Stimulated activated CD4-positive, alpha-beta T cell treated with anti-CD3 and anti-CD28 coated beads, Interleukin-1b, Interleukin-23, amount 100 ng/mL, for 1 hour (primary cell): ENCODE measurements around the gene CDK19.
"Not testable (repeated sequence)": the region's sequence is repeated elsewhere in the genome, so short reads cannot be mapped to it uniquely, and the experiment has no call there.

Source experiments
- DNase-seq, 2 donors: peaks; one replicate each; pipeline ENCODE4 v3.0.0-alpha.2; 2020; ENCODE audit warnings: low read depth in 2 of 2

Gene CDK19

GRCh38 chr6:110756817-110757216 is 58.5 kb downstream of the CDK19 start:
- no peak for DNase-seq

GRCh38 chr6:110755411-110755834 is 59.8 kb downstream of the CDK19 start:
- no peak for DNase-seq

DNA sequence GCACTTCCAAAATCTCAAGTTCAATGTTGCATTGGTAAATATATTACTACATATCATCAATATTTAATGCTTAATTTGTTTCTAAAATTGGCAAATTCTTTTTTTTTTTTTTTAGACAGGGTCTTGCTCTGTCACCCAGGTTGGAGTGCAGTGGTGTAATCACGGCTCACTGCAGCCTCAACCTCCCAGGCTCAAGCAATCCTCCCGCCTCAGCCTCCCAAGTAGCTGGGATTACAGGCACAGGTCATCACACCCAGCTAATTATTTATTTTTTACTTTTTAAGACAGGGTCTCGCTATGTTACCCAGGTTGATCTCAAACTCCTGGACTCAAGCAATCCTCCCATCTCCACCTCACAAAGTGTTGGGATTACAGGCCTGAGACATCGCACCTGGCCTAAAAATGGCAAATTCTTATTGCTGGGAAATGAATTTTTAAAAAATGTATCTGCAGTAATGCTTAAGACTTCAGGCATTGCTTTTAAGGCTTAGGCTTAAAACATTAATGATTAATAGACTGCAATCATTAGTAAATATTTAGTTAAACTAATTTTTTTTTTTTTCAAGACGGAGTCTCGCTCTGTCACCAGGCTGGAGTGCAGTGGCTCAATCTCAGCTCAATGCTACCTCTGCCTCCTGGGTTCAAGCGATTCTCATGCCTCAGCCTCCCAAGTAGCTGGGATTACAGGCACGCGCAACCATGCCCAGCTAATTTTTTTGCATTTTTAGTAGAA is 61.2 kb downstream of the CDK19 start:
- not testable (repeated sequence) for DNase-seq

DNA sequence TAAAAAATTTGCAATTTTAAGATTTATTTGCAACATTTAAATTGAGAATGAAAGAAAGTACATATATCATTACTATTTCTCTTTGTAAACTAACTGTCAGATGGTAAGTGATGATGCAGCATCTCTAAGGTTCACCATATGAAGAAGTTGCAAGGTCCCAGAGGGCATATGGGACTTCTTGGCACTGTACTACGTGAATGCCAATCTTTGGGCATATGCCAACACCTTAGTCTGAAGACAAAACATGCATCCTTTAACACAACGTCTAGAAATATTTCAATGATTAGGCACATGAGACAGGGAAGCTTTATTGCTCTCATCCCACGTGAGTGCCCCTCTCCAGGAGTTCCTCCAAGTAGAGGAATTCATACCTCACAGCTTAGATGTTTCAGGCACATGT is 66.8 kb downstream of the CDK19 start:
- no peak for DNase-seq

DNA sequence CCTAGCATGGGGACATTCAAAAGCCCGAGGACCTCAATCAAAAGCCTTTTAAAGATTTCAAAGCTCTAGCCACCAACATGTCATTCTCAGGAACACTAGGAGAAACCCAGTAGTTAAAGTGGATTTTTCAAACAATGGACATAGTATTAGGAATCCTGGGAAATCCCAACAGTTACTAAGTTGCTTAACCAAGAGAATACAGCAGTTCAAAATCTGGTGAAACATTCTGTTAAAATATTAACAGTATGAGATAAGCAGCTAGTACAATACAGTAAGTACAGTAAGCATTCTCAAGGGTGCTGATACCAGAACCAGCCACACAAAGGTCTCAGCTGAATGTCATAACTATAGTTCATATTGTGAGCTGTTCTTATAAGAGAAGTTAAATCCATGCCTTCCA is 68.6 kb downstream of the CDK19 start:
- DNase-seq = no peak

DNA sequence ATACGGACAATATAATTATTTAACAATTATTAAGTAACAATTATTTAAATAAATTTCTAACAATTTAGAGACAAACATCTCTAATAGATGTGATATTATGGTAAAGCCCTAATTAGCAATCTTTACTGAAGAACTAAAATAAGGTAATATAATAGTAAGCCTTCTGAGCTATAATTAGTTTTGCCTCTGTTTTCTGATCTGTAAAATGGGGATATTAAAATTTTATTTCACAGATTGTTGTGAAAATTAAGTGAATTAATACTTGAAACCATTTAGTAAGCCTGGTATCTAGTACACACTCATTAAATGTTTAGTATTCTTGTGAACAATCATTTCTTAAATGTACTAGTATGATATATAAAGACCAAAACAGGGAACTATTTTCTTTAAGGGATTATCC is 70.3 kb downstream of the CDK19 start:
- DNase-seq = no peak

GRCh38 chr6:110742552-110742951 is 72.7 kb downstream of the CDK19 start:
- DNase-seq = not testable (repeated sequence)

DNA sequence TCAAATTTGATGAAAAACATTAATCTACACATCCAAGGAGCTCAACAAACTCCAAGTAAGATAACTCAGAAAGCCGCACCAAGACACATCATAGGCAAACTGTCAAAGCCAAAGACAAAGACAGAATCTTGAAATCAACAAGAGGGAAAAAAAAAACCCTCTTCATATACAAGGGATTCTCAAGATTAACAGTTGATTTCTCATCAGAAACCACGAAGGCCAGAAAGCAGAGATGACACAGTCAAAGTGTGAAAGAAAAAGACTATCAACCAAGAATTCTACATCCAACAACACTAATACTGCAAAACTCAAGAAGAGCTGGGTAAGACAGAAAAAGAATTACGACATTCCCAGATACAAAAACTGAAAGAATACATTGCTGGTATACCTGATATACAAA is 73.8 kb downstream of the CDK19 start:
- no peak for DNase-seq

DNA sequence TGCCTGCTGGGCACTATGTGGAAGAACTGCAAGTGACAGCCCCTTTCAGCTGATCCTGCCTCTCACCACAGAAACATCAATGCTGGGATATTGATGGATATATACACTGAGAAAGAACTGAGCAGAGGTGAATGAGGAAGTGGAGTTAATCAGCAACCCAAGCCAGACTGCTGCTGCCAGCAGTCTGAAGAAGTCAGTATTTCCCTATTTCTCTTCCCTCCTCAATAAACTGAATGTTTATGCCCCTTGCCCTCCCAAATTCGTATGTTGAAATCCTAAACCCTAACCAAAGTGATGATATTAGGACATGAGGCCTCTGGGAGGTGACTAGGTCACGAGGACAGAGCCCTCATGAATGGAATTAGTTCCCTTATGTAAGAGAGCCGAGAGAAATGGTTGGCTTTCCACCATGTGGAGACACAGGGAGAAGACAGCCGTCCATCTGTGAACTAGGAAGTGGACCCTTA is 76.3 kb downstream of the CDK19 start:
- DNase-seq = no peak

- DNase-seq = no peak
Measured at GRCh38 chr6:110735666-110736065, 79.6 kb downstream of the CDK19 start.

GRCh38 chr6:110731898-110732297 is 83.4 kb downstream of the CDK19 start:
- DNase-seq = no peak

DNA sequence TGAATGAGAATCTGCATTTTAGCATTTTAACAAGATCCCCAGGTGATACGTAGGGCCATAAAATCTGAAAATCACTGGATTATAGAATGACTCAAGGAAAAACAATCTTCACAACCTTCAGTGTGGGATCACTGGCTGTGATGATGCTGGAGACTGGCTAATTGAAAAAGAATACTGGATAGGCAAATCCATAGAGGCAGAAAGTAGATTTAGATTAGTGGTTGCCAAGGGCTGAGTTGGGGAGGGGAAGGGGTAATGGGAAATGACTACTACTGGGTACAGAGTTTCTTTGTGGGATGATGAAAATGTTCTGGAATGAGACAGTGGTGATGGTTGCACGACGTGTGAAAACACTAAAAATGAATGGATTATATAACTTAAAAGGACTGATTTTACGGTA is 84.1 kb downstream of the CDK19 start:
- DNase-seq = no peak

DNA sequence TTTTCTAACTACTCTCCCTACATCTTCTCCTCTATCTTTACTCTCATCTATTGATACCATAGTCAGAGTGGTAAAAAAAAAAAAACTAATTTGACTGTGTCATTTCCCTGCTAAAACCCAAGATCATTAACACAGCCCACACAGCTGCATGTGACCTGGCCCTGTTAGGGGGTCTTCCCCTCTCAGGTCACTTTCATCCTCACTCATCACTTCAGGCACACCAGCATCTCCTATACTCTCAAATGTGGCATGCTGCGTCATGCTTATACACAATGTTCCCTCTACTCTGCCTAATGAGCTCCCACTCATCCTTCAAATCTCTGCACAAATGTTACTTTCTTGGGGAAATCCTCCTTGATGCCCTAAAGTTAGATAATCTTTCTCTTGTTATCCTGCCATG is 86.8 kb downstream of the CDK19 start:
- DNase-seq = no peak

DNA sequence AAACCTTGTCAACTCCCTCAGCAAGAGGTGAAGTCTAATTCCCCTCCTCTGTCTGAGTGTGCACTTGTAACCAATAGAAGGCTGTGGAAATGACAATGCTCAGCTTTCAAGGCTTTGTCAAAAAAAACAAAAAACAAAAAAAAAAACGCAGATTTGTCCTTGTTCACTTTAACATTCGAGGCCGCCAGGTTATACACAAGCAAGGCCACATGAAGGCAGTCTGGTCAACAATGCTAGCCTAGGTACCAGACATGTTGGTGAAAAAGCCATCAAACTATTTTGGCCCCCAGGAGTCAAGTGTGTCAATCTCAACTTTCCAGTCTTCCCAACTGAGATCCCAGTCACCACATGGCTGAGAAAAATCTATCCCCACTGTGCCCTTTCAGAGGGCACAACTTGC is 92.3 kb downstream of the CDK19 start:
- DNase-seq = no peak

- no peak for DNase-seq
Measured at GRCh38 chr6:110720066-110720465, 95.2 kb downstream of the CDK19 start.

DNA sequence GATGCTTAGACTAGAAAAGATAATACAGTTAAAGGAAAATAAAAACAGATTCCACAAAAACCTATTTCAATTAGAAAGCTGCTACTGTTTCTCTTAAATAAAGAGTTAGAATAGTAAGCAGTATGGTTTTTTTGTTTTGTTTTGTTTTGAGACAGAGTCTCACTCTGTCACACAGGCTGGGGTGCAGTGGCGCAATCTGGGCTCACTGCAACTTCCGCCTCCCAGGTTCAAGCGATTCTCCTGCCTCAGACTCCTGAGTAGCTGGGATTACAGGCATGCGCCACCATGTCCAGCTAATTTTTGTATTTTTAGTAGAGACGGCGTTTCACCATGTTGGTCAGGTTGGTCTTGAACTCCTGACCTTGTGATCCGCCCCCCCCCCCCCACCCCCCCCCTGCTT is 95.7 kb downstream of the CDK19 start:
- not testable (repeated sequence) for DNase-seq

DNA sequence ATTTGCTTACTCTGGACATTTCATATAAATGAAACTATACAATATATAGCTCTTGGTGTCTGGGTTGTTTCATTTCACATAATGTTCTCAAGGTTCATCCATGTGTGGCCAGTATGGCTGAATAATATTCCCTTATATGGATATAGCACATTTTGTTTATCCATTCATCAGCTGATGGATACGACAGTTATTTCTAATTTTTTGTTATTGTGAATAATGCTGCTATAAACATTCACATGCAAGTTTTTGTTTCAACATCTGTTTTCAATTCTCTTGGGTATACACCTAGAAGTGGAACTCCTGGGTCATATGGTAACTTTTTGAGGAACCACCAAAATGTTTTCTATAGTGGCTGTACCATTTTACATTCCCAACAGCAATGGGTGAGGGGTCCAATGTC is 101.1 kb downstream of the CDK19 start:
- no peak for DNase-seq

- no peak for DNase-seq
Measured at GRCh38 chr6:110712238-110712637, 103.0 kb downstream of the CDK19 start.

GRCh38 chr6:110710115-110710514 is 105.2 kb downstream of the CDK19 start:
- no peak for DNase-seq

DNA sequence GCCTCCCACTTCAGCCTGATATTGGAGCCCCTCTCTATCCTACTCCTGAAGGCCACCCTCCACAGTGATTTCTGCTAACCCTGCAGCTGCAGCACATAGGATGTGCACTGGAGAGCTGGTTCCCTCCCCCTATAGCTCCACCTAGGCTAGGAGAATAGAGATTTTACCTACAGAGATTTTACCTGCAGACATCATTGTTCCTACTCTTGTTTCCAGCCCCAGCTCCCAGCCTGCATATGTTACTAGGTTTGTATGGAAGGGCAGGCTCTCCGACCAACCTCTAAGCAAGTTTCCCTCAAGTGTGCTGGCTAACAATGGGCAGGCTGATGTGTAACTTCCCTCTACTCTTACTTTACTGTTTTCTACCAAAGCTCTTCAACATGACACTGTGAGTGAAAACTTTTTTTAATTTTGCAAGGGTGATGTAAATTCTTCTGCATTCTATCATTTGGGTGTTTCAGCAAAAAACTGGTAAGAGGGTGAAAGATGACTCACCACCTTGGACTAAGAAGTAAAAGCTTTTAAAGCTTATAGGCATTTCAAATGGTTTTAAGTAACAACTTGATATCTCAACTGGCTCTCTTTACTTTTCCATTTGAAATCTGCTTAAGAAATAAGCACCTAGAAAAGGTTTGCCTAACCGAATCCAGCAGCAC is 106.8 kb downstream of the CDK19 start:
- DNase-seq = no peak

- DNase-seq = no peak
Measured at GRCh38 chr6:110705543-110705942, 109.7 kb downstream of the CDK19 start.

GRCh38 chr6:110703906-110704594 is 111.2 kb downstream of the CDK19 start:
- no peak for DNase-seq
